ENCODE measurements around the gene UBP1. TPM values are rescaled to one million over a fixed set of nuclear protein-coding genes. Genes with fewer than 3 reads are reported as not detected.

Gene UBP1
- total and polyA plus RNA-seq, 4 donors: 6.8 to 36.9 (median 16.5) TPM

- no peak for DNase-seq (ENCODE audit: low spot score)
- Histone ChIP-seq H3K36me3 (ENCODE audit: control insufficient read depth in 4 of 4, insufficient read depth in 3 of 4, low read depth in 1 of 4, low read length in 3 of 4) (peaks cover 12 to 72% (median 60%) of the 10 kb centered on the region in 4 donors), H3K9ac (ENCODE audit: low read depth in 1 of 2, low read length in 2 of 2) (no peak overlapping the region), H3K4me1 (ENCODE audit: control insufficient read depth in 4 of 4, insufficient read depth in 4 of 4, low read length in 3 of 4) (no peaks in the 10 kb centered on the region), H3K27me3 (ENCODE audit: control insufficient read depth in 4 of 4, insufficient read depth in 4 of 4, low read length in 3 of 4) (no peaks in the 10 kb centered on the region), H3K4me3 (ENCODE audit: low read depth in 1 of 3, low read length in 3 of 3) (no peak overlapping the region), H3K27ac (ENCODE audit: low read depth in 1 of 2, low read length in 2 of 2) (no peak overlapping the region), H3K9me3 (ENCODE audit: control insufficient read depth in 4 of 4, low read length in 3 of 4) (no peaks in the 10 kb centered on the region)
- WGBS: 95% methylated on average over 2 of the region's 2 CpGs
- TF ChIP-seq MAX (IDR thresholded peaks at IDR 0.05): no peak
- no peak for TF ChIP-seq YY1 (IDR thresholded peaks at IDR 0.05)
- no peak for TF ChIP-seq CTCF (IDR thresholded peaks at IDR 0.05; ENCODE audit: low read depth, low read length, missing input control)
- no peak for TF ChIP-seq HNF4G (IDR thresholded peaks at IDR 0.05)
- TF ChIP-seq FOXA1 (IDR thresholded peaks at IDR 0.05): no peak
- no peak for TF ChIP-seq TAF1 (conservative IDR thresholded peaks at IDR 0.05)
- TF ChIP-seq REST (IDR thresholded peaks at IDR 0.05): no peak
- TF ChIP-seq HNF4A (conservative IDR thresholded peaks at IDR 0.05): no peak
- no peak for TF ChIP-seq SP1 (IDR thresholded peaks at IDR 0.05)
- TF ChIP-seq GABPA (IDR thresholded peaks at IDR 0.05 in 1 of 2, conservative IDR thresholded peaks at IDR 0.05 in 1 of 2): no peak
- no peak for TF ChIP-seq RAD21 (IDR thresholded peaks at IDR 0.05)
- no peak for TF ChIP-seq FOXA2 (IDR thresholded peaks at IDR 0.05)
These were observed 38.4 kb downstream of the UBP1 start for GRCh38 chr3:33401781-33402180.

GRCh38 chr3:33398410-33398809 lies 41.8 kb downstream of the UBP1 start:
- Histone ChIP-seq H3K36me3 (ENCODE audit: control insufficient read depth in 4 of 4, insufficient read depth in 3 of 4, low read depth in 1 of 4, low read length in 3 of 4) (peaks cover 12 to 82% (median 69%) of the 10 kb centered on the region in 4 donors), H3K27me3 (ENCODE audit: control insufficient read depth in 4 of 4, insufficient read depth in 4 of 4, low read length in 3 of 4) (no peaks in the 10 kb centered on the region), H3K27ac (ENCODE audit: low read depth in 1 of 2, low read length in 2 of 2) (no peak overlapping the region), H3K4me3 (ENCODE audit: low read depth in 1 of 3, low read length in 3 of 3) (no peak overlapping the region), H3K4me1 (ENCODE audit: control insufficient read depth in 4 of 4, insufficient read depth in 4 of 4, low read length in 3 of 4) (no peaks in the 10 kb centered on the region), H3K9ac (ENCODE audit: low read depth in 1 of 2, low read length in 2 of 2) (no peak overlapping the region), H3K9me3 (ENCODE audit: control insufficient read depth in 4 of 4, low read length in 3 of 4) (no peaks in the 10 kb centered on the region)
- TF ChIP-seq HNF4G (IDR thresholded peaks at IDR 0.05) (no peak), RXRA (IDR thresholded peaks at IDR 0.05) (no peak), JUND (IDR thresholded peaks at IDR 0.05) (no peak)
- WGBS: 97% methylated on average over 5 of the region's 5 CpGs
- no peak for DNase-seq (ENCODE audit: low spot score)

GRCh38 chr3:33395900-33396299 lies 44.3 kb downstream of the UBP1 start:
- Histone ChIP-seq H3K4me3 (ENCODE audit: low read depth in 1 of 3, low read length in 3 of 3) (no peak overlapping the region), H3K27ac (ENCODE audit: low read depth in 1 of 2, low read length in 2 of 2) (no peak overlapping the region), H3K9me3 (ENCODE audit: control insufficient read depth in 4 of 4, low read length in 3 of 4) (no peaks in the 10 kb centered on the region), H3K4me1 (ENCODE audit: control insufficient read depth in 4 of 4, insufficient read depth in 4 of 4, low read length in 3 of 4) (no peaks in the 10 kb centered on the region), H3K9ac (ENCODE audit: low read depth in 1 of 2, low read length in 2 of 2) (no peak overlapping the region), H3K27me3 (ENCODE audit: control insufficient read depth in 4 of 4, insufficient read depth in 4 of 4, low read length in 3 of 4) (no peaks in the 10 kb centered on the region), H3K36me3 (ENCODE audit: control insufficient read depth in 4 of 4, insufficient read depth in 3 of 4, low read depth in 1 of 4, low read length in 3 of 4) (peaks cover 16 to 79% (median 71%) of the 10 kb centered on the region in 4 donors)
- 96% methylated on average over 7 of the region's 7 CpGs for WGBS
- DNase-seq (ENCODE audit: low spot score): no peak
- no peak for TF ChIP-seq ZBTB33 (IDR thresholded peaks at IDR 0.05)
- TF ChIP-seq REST (IDR thresholded peaks at IDR 0.05): no peak
- no peak for TF ChIP-seq TAF1 (conservative IDR thresholded peaks at IDR 0.05)
- TF ChIP-seq GABPA (IDR thresholded peaks at IDR 0.05 in 1 of 2, conservative IDR thresholded peaks at IDR 0.05 in 1 of 2): no peak
- no peak for TF ChIP-seq ATF3 (IDR thresholded peaks at IDR 0.05)
- TF ChIP-seq EGR1 (IDR thresholded peaks at IDR 0.05; ENCODE audit: low read depth in 2 of 2): no peak
- no peak for TF ChIP-seq MAX (IDR thresholded peaks at IDR 0.05)

All from liver (tissue), 9 donors.